AML-193 (cell line): ENCODE data around the gene PTPN23.

Source experiments
- DNase-seq, 2 experiments: peaks; one replicate each; lab custom pipeline; 2025; lab: John Stamatoyannopoulos, UW

The PTPN23 gene

DNA sequence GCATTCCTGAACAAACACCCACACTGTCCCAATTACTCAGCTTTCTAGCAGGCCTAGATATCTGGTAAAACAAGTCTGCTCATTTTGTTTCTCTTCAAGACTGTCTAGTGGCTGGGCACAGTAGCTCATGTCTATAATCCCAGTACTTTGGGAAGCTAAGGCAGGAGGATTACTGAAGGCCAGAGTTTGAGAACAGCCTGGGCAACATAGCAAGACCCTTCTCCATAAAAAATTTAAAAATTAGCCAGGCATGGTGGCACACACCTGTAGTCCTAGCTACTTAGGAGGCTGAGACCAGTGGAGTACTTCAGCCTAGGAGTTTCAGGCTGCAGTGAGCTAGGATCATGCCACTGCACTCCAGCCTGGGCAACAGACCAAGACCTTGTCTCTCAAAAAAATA, 6.2 kb upstream of the PTPN23 start:
- no peak for DNase-seq

DNA sequence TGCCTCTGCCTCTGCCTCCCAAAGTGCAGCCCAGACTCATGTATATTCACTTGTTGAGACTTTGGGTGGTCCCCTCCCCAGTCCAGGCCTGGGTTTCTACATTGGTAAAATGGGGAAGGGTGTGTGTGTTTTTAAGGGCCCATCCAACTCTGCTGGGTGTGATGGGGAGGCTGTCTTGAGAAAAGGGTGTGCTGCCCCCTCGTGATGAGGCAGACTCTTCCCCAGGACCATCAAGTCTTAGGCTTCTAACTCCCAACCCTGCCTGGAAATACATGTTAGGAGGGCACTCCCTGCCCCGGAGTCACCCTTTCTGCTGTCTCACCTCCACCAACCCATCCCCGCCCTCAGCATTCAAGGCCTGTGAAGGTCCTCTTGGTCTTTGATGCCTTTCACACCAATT, 4.4 kb upstream of the PTPN23 start:
- no peak for DNase-seq

DNA sequence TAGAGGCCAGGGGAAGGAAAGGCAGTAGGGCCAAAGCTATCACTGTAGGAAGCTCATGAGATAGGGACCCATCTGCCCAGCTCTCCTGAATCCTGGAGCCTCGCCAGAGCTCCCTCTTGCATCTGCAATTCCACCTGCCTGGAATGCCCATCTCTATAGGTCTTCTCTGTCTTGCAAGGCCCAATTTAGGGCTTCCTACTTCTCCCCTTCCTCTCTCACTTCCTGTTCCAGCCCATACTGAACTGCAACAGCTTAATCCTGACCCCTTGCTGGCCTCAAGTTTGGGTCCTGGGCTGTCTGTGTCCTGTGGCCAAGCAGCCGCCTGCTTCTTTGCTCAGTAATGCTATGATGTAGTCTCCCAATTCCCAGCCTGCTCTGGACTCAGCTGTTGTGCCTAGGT, 3.6 kb upstream of the PTPN23 start:
- DNase-seq, result peak; percentile 58 to 62

DNA sequence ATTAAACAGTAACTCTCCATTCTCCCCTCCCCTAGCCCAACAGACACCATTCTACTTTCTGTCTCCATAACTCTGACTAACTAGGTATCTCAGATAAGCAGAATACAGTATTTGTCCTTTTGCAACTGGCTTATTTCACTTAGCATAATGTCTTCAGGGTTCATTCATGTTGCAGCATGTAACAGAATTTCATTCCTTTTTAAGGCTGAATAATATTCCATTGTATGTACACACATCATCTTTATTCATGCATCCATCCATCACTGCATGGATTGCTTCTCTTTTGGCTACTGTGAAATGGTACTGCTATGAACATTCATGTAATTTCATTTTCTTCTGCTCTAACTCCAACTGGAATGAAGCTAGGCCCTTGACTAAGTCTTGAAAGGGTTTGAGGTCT, 2.0 kb upstream of the PTPN23 start:
- no peak for DNase-seq

DNA sequence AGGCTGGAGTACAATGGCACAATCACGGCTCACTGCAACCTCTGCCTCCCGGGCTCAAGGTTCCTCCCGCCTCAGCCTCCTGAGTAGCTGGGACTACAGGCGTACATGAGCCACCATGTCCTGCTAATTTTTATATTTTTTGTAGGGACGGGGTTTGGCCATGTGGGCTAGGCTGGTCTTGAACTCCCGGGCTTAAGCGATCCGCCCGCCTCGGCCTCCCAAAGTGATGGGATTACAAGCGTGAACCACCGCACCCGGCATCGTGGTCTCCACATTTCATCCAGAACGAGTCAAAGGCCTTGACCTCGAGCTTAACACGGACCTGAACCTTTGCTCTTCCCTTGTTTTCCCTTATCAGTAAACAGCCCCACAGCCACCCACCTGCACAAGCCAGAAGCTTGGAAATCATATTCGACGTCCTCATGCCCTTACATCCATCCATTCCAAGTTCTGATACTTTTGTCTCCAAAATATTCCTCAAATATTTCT, 1.4 kb upstream of the PTPN23 start:
- no peak for DNase-seq

DNA sequence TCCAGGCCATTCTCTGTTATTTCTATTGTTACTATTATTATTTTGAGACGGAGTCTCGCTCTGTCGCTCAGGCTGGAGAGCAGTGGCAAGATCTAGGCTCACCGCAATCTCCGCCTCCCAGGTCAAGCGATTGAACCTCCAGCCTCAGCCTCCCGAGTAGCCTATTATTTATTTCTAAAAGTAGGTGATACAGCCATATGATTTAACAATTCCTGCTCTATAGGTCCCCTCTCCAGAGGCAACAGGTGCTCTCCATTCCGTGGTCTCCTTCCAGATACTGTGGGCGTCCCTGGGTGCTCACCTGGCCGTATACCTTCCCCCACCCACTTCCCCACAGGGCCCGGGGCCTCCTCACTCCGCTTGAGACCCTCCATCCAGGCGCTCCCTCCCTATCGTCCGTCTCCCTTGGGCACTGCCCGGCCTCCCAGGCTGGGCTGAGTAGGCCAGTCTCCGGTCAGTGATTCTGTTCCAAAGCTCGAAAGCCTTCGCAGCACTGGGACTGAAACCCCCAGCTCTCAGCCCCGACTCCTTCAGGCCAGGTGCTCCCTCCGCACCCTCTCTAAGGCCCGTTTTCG, 708 bp upstream of the PTPN23 start:
- DNase-seq, result no peak

DNA sequence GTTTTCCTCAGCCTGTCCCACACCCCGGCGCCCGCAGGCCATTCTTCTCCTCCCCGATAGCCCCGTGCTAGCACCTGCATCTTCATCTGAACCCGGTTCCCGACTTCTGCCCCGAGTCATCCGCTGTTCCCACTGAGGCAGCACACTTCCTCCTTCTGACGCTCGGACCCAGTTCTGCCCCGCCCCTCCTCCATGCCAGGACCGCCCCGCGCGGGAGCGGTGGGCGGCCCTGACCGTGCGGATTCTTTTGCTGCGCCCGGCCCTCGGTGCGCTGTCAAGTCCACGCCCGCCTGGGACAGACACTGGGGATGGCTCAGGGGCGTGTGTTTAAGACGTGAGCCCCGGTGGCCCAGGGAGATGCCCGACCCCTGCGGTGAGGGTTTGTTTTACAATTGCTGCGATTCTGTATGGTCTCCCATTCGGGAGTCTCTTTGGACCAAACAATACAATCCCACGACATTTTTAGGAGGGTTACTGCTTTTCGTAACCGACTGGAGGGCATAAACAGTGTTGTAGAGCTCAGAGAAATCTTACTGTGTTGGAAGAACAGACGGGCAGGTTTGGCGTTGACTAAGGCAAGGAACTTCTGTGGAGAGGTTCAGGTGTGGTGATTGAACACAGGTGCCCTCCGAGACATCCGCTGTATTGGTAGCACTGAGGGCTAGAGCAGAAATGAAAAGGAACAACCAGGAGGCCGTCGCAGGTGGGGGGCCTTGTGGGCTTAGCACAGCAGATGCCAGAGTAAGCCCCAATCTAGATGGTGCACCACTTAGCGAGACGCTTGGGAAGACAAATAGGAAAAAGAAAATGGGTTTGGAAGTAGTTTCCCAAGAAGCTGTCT, 716 bp downstream of the PTPN23 start:
- DNase-seq, result peak; percentile 89 to 92

DNA sequence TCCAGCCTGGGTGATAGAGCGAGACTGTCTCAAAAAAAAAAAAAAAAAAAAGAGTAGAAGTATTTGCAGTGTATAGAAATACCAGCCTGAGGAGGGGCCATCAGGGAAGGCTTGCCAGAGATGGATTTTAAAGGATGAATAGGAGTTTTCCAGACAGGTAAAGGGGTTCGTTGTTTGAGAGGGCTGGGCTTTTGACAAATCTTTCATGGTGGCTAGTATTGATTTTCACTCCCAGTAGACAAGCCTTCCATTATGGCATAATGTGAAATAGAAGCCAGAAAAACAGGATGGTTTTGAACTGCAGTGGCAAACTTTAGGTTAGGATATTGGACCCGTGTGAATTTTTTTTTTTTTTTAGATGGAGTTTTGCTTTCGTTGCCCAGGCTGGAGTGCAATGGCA, 3.6 kb downstream of the PTPN23 start:
- DNase-seq, result no peak

DNA sequence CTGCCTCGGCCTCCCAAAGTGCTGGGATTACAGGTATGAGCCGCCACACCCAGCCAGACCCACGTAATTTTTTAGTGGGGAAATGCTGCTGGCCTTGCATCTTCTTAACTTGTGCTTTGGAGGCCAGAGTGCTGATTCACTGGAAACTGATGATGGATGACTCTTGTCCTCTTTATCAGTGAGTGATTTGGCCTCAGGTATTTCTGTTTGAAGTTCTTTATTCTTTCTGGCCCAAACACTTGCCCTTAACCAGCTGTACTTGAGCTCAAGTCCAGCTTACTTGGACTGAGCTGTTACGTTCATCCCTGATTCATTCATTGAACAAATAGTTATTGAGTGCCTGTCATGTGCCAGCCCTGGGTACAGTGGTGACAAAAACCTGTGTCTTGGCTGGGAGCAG, 4.2 kb downstream of the PTPN23 start:
- no peak for DNase-seq

DNA sequence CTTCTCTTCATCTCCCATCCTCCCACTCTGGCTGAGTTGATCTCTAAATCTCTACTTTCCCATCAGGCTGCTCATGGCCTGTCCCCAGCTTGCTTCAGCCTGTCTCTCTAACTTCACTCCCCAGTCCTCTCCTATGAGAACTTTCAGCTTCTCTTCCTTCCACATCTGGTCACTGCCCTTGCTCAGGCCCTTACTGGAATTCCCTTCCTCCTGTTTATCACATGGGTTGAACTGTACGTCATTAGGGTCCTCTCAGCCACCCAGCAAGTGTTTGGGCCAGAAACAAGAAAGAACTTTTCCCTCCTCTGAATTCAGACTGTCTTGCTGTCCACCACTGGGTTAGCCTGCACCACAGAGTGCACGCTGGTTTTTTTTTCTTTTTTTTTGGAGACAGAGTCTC, 5.0 kb downstream of the PTPN23 start:
- no peak for DNase-seq

DNA sequence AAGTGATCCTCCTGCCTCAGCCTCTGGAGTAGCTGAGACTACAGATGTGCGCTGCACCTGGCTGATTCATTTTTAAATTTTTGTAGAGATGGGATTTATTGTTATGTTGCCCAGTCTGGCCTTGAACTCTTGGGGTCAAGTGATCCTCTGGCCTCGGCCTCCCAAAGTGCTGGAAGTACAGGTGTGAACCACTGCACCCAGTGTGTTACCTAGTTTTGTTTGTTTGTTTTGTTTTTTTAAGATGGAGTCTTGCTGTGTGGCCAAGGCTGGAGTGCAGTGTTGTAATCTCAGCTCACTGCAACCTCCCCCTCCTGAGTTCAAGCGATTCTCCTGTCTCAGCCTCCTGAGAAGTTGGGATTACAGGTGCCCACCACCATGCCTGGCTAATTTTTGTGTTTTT, 12.1 kb downstream of the PTPN23 start:
- no peak for DNase-seq

DNA sequence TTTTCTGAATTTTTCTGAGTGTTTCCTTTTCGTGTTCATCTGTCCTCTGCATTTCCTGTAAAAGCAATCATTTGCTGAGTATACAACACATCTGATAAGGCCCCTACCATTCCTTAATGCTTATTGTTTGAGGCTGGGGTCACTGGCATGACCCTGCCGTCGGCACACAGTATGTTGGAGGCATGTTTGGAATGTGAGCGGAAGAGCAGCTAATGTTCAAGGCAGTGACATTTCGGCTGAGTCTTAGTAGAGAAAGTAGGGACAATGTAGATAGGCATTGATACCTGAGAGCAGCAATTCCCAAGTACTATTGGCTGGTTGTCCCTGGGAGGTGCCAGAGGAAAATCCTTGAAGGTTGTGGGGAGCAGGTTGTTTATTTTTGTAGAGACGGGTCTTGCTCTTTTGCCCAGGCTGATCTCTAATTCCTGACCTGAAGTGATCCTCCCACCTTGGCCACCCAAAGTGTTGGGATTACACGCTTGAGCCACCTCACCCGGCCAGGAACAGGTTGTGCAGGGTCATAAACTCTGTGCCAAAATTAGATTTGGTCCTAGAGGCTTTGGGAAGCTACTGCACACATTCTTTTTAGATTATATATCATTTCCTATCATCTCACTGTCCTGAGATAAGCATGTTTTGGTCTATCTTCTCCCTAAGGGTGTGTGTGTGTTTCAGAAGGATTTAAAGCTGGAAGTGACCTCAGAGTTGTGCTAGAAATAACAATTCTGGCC, 13.5 kb downstream of the PTPN23 start:
- DNase-seq, result no peak

DNA sequence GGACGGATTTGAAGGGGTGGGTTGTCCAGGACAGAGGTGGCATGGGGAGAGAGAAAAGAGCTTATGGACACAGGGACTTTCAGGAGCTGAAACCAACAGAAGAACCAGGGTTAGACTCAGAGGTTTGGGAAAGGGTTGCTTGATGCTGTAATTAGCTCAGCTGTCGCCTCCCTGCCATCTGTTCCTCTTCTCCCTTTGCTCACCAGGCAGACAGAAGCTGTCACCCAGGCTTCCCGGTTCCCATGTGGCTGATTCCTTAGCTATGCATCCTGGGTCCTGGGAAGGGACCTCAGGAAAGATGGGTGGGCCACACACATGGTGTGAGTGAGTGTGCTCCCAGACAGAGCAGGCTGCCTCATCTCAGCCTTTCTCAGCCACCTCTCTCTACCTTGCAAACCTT, 14.1 kb downstream of the PTPN23 start:
- DNase-seq, result no peak

DNA sequence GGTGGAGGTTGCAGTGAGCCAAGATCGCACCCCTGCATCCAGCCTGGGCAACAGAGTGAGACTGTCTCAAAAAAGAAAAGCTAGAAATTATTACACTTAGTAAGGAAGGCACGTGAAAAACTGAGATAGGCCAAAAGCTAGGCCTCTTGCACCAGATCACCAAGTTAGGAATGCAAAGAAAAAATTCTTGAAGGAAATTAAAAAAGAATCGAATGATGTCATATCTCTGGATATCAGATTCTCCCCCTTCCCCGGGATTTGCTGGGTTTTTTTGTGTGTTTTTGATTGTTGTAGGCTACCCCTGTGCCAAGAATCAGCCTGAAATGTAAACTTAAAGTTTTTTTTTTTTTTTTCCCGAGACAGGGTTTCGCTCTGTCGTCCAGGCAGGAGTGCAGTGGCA, 17.4 kb downstream of the PTPN23 start:
- DNase-seq, result no peak

DNA sequence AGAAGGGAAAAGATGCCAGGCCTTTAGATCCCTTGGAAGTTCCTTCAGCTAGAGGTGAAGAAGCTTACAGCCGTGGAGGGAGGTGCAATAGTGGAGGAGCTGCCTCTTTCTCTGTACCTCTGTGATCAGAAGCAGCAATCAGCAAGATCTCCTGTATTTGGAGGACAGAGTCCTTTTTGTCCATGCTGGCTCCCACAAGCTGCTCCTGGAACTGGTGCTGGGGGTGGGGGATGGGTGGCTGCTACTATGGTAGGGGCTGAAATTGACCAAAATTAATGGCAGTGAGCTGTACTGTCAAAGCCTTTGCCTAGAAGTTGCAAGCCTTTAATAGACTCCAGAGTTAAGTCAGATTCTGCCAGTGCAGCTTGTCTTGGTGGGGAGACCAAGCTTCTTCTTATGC, 18.2 kb downstream of the PTPN23 start:
- DNase-seq, result no peak

DNA sequence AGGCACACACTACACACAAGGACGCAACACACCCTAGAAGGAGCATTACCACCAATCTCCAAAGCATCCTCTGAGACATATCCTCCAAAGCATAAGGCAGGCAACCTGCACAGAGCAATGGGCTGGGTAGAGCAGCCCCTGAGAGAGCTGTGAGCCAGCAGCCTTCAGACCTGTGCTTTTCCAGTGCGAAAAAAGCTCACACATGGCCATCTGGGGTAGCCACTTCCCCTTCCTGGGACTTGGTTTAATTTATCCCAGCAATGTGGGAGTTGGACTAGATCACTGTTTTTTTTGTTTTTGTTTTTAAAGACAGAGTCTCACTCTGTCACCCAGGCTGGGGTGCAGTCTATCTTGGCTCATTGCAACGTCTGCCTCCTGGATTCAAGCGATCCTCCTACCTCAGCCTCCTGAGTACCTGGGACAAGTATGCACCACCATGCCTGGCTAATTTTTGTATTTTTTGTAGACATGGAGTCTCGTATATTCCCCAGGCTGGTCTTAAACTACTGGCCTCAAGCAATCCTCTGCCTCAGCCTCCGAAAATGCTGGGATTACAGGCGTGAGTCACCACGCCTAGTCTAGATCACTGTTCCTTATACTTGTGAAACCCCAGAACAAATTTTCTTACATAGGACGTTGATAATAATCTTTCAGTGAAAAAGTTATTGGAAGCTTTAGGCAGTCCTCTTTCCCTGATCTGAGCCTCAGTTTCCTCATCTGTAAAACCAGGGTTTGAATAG, 18.9 kb downstream of the PTPN23 start:
- DNase-seq, result no peak

DNA sequence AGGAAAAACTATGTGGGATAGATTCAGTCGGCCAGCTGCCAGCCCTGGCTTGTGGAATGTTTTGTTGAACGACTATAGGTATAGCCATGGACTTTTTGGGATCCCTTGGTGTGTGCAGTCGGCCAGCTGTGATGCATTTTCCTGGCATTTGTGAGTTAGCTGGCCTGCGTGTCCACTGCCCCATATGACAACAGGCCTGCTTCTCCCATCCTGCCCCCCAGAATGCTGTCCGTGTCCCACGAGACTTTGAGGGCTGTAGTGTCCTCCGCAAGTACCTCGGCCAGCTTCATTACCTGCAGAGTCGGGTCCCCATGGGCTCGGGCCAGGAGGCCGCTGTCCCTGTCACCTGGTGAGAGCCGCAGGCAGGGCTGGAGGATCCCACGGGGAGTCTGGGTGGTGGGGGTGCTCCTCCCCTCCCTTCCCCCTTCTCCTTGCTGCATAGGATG, 23.6 kb downstream of the PTPN23 start:
- no peak for DNase-seq

DNA sequence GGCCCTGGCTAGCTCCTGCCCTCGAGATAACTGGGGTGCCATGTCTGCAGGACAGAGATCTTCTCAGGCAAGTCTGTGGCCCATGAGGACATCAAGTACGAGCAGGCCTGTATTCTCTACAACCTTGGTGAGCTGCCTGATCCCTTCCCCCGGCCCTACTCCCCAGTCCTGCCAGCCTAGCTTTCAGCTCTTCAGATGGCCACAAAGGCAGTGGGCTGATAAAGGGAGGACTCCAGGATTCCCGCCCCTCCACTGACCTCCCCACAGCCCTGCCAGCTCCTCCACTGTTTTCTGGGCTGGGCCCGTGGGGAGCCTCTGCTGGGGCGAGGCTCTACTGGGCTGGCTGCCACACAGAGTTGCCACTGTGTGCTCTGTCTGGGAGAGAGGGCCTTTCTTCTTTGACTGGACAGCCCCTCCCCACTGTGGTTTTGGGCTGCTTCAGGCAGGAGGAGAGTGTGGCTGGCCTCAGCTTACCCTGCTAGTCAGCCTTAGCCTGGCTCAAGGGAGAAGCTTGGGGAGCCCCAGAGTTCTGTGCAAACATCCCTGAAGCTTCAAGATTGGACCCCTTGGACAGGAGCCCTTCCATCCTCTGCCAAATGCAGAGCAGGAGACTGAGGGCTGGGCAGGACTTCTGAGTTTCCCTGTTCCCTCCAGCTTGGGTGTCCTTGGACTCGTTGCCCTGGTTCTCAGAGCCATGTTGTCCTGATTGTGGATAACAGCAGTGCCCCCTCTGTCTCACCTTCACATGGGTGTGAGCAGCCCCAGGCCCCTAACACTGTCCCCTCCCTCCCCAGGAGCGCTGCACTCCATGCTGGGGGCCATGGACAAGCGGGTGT, 24.4 kb downstream of the PTPN23 start:
- no peak for DNase-seq

DNA sequence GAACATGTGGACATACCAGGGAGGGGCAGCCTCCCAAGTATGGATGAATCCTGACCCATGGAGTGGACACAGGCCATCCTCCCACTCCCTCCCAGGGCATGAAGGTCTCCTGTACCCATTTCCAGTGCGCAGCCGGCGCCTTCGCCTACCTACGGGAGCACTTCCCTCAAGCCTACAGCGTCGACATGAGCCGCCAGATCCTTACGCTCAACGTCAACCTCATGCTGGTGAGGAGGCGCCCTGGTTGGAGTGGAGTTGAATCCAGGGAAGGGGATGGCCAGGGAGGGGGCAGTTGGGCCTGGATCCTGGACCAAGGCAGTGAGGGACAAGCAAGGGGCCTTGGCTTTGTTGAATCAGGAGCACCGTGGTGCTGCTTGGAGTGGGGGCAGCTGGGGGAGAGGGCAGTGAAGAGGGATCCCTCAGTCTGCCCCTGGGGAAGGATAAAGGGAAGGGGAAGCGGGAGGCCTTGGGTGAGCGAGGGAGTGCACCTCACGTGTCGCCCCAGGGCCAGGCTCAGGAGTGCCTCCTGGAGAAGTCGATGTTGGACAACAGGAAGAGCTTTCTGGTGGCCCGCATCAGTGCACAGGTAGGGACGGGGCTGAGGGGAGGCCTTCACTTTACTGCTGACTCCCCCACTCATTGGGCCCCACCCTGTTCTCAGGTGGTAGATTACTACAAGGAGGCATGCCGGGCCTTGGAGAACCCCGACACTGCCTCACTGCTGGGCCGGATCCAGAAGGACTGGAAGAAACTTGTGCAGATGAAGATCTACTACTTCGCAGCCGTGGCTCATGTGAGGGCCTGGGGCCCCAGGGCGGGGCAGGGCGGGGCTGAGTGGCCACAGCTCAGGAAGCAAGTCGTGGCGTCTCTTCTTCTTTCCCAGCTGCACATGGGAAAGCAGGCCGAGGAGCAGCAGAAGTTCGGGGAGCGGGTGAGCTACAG, 25.3 kb downstream of the PTPN23 start:
- no peak for DNase-seq

DNA sequence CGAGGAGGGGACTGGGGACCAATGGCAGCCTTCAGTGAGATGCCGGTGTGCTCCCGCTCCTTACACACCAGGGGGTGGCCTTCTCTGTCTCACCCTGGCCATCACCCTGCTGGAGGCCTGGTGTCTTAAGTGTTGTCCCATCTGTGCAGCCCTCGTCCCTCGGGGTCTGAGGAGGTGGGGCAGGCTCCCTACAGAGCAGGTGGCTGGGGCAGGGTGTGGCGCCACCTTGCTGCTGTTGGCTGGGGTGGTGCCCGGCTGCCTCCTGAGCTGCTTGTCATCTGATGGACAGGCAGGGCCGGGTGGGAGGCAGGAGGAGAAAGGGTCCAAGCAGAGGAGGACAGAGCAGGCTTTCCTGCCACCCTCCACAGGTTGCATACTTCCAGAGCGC, 25.9 kb downstream of the PTPN23 start:
- DNase-seq, result no peak
